ENCODE results near the gene JAKMIP1. TPM values are rescaled to one million over a fixed set of nuclear protein-coding genes. Genes with fewer than 3 reads are reported as not detected.

Gene JAKMIP1
- total RNA-seq, 2 donors from 2014 or later, result 0.78 to 1.3 TPM

DNA sequence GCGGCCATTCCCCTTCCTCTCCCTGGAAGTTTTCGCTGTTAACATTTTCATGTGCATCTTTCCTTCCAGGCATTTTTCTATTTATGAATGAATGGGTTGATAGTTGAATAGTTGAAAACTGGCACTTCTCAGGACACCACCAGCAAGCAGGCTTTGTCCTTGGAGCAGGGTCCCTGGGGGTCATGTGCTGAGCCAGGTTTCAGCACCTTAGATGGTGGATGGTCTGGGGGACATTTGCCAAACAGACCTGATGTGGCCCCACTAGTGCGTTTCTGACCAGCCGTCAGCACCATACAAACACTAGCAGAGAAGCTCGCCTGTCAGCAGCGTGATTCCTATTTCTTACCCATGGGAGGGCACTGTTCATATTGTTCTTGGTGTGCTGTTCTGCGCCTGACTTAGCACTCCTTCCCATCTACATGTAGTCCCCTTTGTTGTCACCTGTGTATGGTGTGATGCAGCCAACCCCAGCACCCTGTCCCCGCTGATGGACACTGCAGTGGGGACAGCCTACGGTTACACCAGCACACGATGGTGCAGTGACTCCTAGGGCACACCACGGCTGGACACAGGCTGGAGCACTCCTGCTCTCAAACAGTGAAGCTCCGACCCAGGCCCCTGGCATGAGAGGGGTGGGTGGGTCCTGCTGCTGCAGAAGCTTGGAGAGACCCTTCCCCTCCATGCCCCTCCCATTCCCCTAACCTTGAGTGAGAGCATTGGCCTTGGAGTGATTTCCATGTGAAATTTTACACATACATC lies 42.1 kb upstream of the JAKMIP1 start:
- TF ChIP-seq POLR2A (IDR thresholded peaks at IDR 0.05), result no peak
- TF ChIP-seq, protein P1, sequence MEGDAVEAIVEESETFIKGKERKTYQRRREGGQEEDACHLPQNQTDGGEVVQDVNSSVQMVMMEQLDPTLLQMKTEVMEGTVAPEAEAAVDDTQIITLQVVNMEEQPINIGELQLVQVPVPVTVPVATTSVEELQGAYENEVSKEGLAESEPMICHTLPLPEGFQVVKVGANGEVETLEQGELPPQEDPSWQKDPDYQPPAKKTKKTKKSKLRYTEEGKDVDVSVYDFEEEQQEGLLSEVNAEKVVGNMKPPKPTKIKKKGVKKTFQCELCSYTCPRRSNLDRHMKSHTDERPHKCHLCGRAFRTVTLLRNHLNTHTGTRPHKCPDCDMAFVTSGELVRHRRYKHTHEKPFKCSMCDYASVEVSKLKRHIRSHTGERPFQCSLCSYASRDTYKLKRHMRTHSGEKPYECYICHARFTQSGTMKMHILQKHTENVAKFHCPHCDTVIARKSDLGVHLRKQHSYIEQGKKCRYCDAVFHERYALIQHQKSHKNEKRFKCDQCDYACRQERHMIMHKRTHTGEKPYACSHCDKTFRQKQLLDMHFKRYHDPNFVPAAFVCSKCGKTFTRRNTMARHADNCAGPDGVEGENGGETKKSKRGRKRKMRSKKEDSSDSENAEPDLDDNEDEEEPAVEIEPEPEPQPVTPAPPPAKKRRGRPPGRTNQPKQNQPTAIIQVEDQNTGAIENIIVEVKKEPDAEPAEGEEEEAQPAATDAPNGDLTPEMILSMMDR (IDR thresholded peaks at IDR 0.05), result no peak
- Histone ChIP-seq H3K4me1 (peaks cover 8% of the 10 kb centered on the region), H3K27me3 (peaks cover 0 to 5% of the 10 kb centered on the region in 2 donors), H3K4me3 (no peak overlapping the region), H3K27ac (no peak overlapping the region), H3K9me3 (peaks cover 0 to 10% (median 0%) of the 10 kb centered on the region in 3 donors), H3K36me3 (replicated peaks in 1 of 2; ENCODE audit: insufficient read depth in 1 of 2, low read depth in 2 of 2) (no peaks in the 10 kb centered on the region)
- DNase-seq (no peak), ATAC-seq (no peak)
- intact Hi-C loops (cut with DNase I), result no loop called here
- 59 to 60% methylated on average over 5 to 12 of the region's 12 CpGs for WGBS, 2 donors

DNA sequence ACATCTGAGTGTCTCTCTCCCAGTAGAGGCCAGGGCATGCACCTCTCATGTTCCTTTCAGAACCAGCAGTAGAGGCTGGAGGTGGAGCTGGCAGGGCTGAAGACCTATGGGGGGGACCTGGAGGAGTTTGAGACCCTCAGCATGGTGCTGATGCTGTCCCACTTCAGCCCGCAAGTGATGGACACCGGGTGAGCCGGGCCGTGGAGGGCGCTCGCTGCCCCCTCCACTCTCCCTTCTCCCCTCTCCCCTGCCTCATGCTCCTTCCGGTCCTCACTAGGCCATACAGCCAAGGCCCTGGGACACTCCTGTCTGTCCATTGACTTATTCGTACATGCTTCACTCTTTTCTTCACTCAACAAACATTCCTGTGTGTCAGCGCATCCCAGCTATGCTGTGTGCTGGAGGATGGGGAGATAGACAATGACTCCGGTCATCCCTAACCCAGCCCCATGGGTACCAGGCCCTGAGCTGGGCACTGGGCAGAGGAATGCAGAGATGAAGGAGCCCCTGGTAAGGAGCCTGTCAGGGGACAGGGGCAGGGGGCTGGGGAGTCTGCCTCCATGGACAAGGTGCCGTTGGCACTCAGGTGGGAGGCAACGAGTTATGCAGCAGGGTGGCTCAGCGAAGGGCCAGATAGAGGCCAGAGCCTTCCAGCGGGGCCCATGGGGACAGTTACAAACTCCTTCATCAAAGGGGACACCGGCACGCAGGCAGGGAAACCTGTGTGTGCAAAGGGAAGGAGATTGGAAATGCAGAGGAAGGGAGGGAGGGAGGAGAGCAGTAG lies 40.9 kb upstream of the JAKMIP1 start:
- TF ChIP-seq, protein P1 (IDR thresholded peaks at IDR 0.05), result no peak
- TF ChIP-seq POLR2A (IDR thresholded peaks at IDR 0.05), result no peak
- H3K36me3 ChIP-seq (replicated peaks in 1 of 2; ENCODE audit: insufficient read depth in 1 of 2, low read depth in 2 of 2), result no peaks in the 10 kb centered on the region
- no peak overlapping the region for H3K27ac ChIP-seq
- 76 to 77% methylated on average over 16 of the region's 16 CpGs for WGBS, 2 donors
- ATAC-seq (no peak), DNase-seq (no peak)
- H3K27me3 ChIP-seq, result peaks cover 0 to 5% of the 10 kb centered on the region in 2 donors
- intact Hi-C loops (cut with DNase I), result no loop called here
- peaks cover 8% of the 10 kb centered on the region for H3K4me1 ChIP-seq
- no peak overlapping the region for H3K4me3 ChIP-seq
- H3K9me3 ChIP-seq, result peaks cover 0 to 10% (median 0%) of the 10 kb centered on the region in 3 donors

DNA sequence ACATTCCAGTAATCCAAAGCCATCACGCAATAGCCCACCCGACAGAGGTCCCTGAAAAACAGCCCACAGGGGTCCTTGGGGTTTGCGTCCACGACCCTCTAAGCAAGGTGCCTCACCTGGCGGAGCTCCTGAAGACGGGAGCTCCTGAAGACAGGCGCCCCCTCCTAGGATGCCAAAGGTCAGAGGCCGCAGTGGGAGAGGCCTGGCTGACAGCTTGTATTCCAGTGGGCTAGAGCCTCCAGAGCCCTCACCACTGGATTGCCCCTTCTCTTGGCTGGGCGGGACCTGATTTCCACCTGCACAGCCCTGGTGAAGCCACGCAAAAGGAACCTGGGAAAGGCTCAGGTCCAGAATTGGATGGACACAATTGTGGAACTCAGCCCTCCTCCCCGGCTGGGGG lies 39.6 kb upstream of the JAKMIP1 start:
- H3K36me3 ChIP-seq (replicated peaks in 1 of 2; ENCODE audit: insufficient read depth in 1 of 2, low read depth in 2 of 2), result no peaks in the 10 kb centered on the region
- H3K27ac ChIP-seq, result no peak overlapping the region
- intact Hi-C loops (cut with DNase I), result no loop called here
- no peaks in the 10 kb centered on the region for H3K27me3 ChIP-seq
- WGBS, 2 donors, result 57 to 60% methylated on average over 10 to 11 of the region's 11 CpGs
- TF ChIP-seq, protein P1 (IDR thresholded peaks at IDR 0.05), result no peak
- TF ChIP-seq POLR2A (IDR thresholded peaks at IDR 0.05), result no peak
- H3K4me1 ChIP-seq, result no peaks in the 10 kb centered on the region
- no peak for ATAC-seq
- no peak overlapping the region for H3K4me3 ChIP-seq
- peak in 1 of 4 donors; percentile 5 for DNase-seq
- peaks cover 0 to 10% (median 0%) of the 10 kb centered on the region in 3 donors for H3K9me3 ChIP-seq

DNA sequence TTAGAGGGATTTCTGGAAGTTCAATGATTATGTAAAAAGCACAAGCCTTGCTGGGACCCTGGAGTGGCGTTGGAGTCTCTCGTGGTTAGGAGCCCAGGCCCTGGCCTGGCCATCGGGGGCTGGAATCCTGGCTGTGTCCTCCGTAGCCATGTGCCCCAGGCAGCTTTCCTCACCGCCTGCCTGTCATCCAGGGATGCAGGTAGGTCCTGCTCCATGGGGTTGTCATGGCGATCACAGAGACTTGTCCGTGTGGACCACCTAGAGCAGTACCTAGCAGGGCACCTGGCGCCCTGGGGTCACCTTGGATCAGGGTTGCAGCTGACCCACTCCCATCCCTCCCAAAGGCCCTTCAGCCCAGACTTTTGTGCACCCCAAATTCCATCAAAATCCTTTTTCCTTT lies 39.1 kb upstream of the JAKMIP1 start:
- 52 to 66% methylated on average over 8 of the region's 8 CpGs for WGBS, 2 donors
- no peak overlapping the region for H3K27ac ChIP-seq
- intact Hi-C loops (cut with DNase I), result no loop called here
- H3K4me1 ChIP-seq, result no peaks in the 10 kb centered on the region
- ATAC-seq, result no peak
- H3K27me3 ChIP-seq, result no peaks in the 10 kb centered on the region
- no peak for TF ChIP-seq POLR2A (IDR thresholded peaks at IDR 0.05)
- TF ChIP-seq, protein P1 (IDR thresholded peaks at IDR 0.05), result no peak
- peak in 1 of 4 donors; percentile 2 for DNase-seq
- no peak overlapping the region for H3K4me3 ChIP-seq
- peaks cover 0 to 7% (median 0%) of the 10 kb centered on the region in 3 donors for H3K9me3 ChIP-seq
- H3K36me3 ChIP-seq (replicated peaks in 1 of 2; ENCODE audit: insufficient read depth in 1 of 2, low read depth in 2 of 2), result no peaks in the 10 kb centered on the region

Measured in body of pancreas (tissue), 4 donors.